IPS-18a (cell line): ENCODE measurements around the gene KRT17.
"Not testable (repeated sequence)": the region's sequence is repeated elsewhere in the genome, so short reads cannot be mapped to it uniquely, and the experiment has no call there.

Experiments used
- H3K27ac ChIP-seq: one replicate; pipeline ENCODE4 v1.5.1; 2013; ENCODE audit warnings: low read length
- H3K27me3 ChIP-seq: one replicate; pipeline ENCODE4 v1.6.1; 2013; ENCODE audit warnings: mild to moderate bottlenecking, low read length; ENCODE audit not compliant: control insufficient read depth, insufficient read depth
- H3K36me3 ChIP-seq: one replicate; pipeline ENCODE4 v1.6.1; 2013; ENCODE audit warnings: low read depth, low read length; ENCODE audit not compliant: control insufficient read depth
- H3K4me1 ChIP-seq: one replicate; pipeline ENCODE4 v1.6.1; 2013; ENCODE audit warnings: low read depth, low read length; ENCODE audit not compliant: control insufficient read depth
- H3K4me3 ChIP-seq: one replicate; pipeline ENCODE4 v1.5.1; 2013; ENCODE audit warnings: low read length
- H3K9ac ChIP-seq: one replicate; pipeline ENCODE4 v1.6.1; 2013; ENCODE audit warnings: mild to moderate bottlenecking, low read length, moderate library complexity
- H3K9me3 ChIP-seq: one replicate; pipeline ENCODE4 v1.6.1; 2013; ENCODE audit warnings: low read depth, low read length; ENCODE audit not compliant: control insufficient read depth

The KRT17 gene

DNA sequence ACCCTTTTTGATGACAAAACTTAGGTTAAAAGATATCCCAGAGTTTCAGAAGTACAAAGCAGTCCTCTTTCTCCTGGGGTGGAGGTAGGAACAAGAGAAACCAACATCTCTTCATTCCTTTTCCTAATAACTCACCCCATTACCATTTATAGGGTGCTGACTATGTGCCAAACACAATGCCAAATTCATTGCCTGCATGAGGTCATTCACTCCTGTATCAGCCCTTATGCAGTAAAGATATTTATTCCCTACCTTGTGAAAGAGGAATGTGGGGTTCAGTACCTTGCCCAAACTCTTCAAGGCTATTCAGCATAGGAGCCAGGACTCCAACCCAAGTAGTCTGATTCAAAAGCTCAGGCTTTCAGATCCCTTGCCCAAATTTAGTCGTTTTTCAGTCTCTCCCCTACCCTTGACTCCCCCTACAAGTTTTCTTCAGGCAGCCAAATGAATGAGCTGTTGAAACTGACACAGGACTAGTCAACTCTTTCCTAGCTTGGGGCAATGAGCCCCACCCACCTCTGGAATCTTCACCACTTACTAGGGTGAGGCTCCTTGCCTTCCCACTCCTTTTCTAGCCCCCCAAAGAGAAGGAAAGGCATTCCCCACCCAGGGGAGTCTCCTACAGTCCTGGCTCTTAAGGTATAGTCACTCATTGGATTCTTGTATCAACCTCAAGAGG, 43.5 kb downstream of the KRT17 start:
- Histone ChIP-seq H3K9ac (no peak overlapping the region), H3K27ac (no peak overlapping the region), H3K4me1 (no peaks in the 10 kb centered on the region), H3K27me3 (no peaks in the 10 kb centered on the region), H3K9me3 (no peaks in the 10 kb centered on the region), H3K36me3 (no peaks in the 10 kb centered on the region), H3K4me3 (no peak overlapping the region)

DNA sequence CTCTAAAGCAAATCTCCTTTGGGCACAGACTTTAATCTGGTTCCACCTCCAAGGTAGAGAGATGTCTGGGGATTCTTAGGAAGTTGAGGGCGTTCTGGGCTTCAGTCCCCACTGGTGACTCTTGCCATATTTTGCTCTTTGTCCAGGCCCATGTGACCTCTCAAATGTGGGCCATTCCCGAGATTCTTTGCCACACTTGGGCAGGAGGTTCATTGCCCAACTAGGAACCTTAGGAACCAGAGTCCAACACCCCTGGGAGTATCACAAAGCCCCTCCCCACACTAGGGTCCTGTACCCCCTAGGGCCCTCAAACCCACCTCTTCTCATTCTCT, 44.2 kb downstream of the KRT17 start:
- no peaks in the 10 kb centered on the region for H3K27me3 ChIP-seq
- H3K27ac ChIP-seq = no peak overlapping the region
- H3K4me3 ChIP-seq = no peak overlapping the region

DNA sequence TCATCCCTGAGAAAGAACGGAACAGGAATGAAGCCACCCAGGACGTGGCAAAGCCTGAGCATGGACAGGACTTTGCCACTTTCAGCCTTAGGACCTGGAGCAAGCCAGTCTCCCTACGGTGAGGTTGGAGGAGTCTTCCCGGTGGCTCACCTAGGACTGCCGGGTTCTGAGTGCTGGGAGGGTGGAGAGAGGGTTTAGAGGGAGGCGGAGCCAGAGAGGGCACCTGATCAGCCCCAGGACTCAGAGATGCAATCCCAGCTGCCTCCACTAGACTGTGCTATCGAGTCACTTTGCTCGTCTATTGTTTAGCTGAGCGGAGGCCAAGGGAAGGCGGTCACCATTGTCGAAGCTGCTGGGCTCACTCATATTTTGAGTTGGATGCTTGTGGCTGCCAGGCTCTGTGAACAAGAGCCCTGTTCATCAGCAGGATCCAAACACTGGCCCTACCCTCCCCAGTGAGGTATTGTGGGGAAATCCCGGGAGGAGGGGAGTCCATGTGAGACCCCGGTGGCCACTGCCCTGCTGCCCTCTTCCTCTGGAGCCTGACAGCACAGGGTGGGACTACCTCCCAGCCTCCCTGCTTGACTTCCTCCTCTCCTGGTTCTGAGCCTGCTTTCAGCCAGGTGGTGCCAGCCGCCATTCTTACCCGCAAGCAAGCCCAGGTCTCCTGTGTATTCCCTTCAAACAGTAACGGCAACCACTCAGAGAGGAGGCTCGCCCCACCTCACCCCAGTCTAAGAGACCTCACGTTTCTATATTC, 44.7 kb downstream of the KRT17 start:
- Histone ChIP-seq H3K9ac (no peak overlapping the region), H3K4me1 (no peaks in the 10 kb centered on the region), H3K9me3 (no peaks in the 10 kb centered on the region), H3K27ac (no peak overlapping the region), H3K36me3 (no peaks in the 10 kb centered on the region), H3K27me3 (no peaks in the 10 kb centered on the region), H3K4me3 (no peak overlapping the region)

More for the DNA sequence above, 44.2 kb downstream of the KRT17 start:
- Histone ChIP-seq H3K9me3 (no peaks in the 10 kb centered on the region), H3K9ac (no peak overlapping the region), H3K36me3 (no peaks in the 10 kb centered on the region), H3K4me1 (no peaks in the 10 kb centered on the region)

DNA sequence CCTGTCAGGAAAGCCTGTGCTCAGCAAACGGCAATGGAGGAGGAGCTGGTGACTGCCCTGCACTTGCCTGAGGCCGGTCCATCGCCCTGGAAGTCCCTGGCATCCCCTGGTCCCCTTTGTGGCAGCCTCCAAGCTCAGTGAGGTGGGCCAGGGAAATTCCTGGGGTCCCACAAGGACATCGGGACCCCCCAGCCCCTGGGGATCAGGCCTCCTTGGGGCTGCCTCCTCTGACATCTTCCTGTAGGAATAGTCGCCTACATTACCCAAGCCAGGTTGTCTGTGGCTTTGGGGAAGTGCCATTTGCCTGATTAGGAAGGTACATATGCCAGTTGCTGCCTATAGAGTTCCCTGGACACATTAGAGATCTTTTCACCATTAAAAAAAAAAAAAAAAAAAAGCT, 45.4 kb downstream of the KRT17 start:
- no peaks in the 10 kb centered on the region for H3K27me3 ChIP-seq
- H3K27ac ChIP-seq = no peak overlapping the region
- H3K4me3 ChIP-seq = no peak overlapping the region
- no peaks in the 10 kb centered on the region for H3K9me3 ChIP-seq
- H3K4me1 ChIP-seq = no peaks in the 10 kb centered on the region
- no peaks in the 10 kb centered on the region for H3K36me3 ChIP-seq
- H3K9ac ChIP-seq = no peak overlapping the region

DNA sequence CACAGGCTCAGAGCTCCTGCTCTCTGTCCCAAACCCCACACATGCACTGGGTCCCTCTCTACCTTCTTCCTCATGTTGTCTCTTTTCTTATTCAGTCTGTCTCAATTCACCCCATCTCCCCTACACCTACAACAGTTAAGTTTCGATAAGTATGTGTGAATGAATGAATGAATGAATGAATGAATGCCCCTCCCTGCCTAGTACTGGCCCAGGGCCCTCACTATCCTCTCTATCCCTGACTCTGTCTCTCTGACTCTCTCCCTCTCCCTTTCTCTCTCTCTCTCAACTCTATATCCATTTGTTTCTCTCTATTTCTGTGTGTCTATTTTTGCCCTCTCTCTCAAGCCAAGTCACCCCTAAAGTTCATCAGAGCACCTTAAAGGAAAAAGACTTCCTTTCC, 45.8 kb downstream of the KRT17 start:
- H3K9ac ChIP-seq = no peak overlapping the region
- no peaks in the 10 kb centered on the region for H3K9me3 ChIP-seq
- no peaks in the 10 kb centered on the region for H3K36me3 ChIP-seq
- H3K4me1 ChIP-seq = no peaks in the 10 kb centered on the region
- no peak overlapping the region for H3K4me3 ChIP-seq
- H3K27me3 ChIP-seq = no peaks in the 10 kb centered on the region
- H3K27ac ChIP-seq = no peak overlapping the region

DNA sequence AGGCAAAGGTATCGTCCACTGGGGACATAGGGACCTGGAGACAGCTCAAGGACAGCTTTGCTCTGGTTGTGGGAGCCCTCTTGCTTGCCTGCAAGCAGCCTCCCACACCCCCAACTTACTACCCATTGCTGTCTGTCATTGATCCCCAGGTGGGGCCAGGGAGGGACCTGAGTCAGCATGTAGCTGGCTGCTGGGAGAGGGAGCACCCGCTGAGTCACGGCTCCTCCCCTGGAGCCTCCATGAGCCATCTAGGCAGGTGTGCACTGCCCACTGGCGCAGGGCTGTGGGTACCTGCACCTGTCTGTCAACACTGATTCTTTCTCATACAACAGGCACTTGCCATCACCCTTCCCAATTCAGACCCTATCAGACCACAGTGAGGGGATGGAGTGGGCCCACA, 47.6 kb downstream of the KRT17 start:
- H3K9ac ChIP-seq, H3K36me3 ChIP-seq, H3K27ac ChIP-seq, H3K4me3 ChIP-seq, H3K9me3 ChIP-seq, H3K27me3 ChIP-seq, H3K4me1 ChIP-seq: not testable (repeated sequence)

DNA sequence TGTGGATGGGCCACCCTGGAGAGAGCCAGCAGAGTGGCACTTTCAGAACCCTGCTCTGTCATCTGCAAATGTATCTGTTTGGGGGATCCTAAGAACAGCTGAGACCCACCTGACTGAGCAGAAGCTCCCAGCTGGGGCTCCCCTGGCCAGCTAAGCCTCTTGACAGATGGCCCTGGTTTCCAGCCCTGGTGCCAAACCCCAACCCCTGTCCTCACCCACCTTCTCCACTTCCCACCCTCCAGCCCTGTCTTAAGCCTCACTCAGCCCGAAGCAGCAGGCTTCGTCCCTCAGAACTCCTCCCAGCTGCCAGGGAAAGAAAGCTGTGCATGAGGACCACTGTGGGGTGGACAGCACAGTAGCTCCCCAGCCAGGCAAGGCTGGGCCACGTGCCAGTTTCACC, 49.0 kb downstream of the KRT17 start:
- Histone ChIP-seq H3K27ac (no peak overlapping the region), H3K4me1 (no peaks in the 10 kb centered on the region), H3K36me3 (no peaks in the 10 kb centered on the region), H3K4me3 (no peak overlapping the region), H3K27me3 (no peaks in the 10 kb centered on the region), H3K9me3 (no peaks in the 10 kb centered on the region), H3K9ac (no peak overlapping the region)

DNA sequence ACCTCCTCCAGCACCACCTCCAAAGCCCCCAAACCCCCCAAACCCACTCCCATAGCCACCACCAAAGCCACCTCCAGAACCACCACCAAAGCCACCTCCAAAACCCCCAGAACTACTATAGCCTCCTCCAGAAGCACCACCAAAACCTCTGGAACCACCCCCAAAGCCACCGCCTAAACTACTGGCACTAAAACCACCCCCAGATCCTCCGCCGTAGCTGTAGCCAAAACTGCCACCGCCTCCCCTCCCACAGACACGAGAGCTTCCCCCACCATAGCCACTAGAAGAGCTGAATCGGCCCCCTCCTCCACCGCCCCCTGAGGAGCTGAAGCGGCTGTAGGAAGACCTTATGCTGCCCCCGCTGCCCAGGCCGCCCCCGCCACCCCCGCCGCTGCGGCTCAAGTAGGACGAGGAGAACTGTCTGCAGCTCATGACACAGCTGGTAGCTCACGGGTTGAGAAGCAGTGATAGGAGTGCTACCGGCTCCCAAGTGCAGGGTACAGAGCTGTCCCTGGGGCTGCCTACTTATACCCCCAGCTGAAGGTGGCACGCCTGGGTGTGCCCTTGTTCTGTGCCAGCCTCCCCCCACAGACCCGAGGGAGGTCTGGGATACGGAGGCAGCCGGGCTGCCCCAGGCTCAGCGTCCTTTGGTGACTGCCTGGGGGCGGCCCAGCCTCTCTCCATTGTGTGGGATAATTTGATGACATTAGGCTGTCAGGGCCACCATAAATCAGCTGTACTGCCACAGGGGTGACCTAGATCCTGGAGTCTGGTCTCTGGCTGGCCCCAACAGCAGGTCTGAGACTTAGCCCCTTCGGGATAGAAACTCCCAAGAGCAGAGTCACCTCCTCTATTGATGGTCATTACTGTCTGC, 52.6 kb downstream of the KRT17 start, which contains the start of gene KRT9:
TSS of gene KRT9 (minus strand) at position 499 of the 874 bp plus-strand sequence. CDS start at position 432, 67 bp downstream.
- no peaks in the 10 kb centered on the region for H3K36me3 ChIP-seq
- H3K9ac ChIP-seq = no peak within 1 kb of the TSS
- H3K4me3 ChIP-seq = no peak within 1 kb of the TSS
- H3K27me3 ChIP-seq = no peaks in the 10 kb centered on the region
- no peaks in the 10 kb centered on the region for H3K9me3 ChIP-seq
- no peaks in the 10 kb centered on the region for H3K4me1 ChIP-seq
- H3K27ac ChIP-seq = no peak within 1 kb of the TSS
